Measurements from ENCODE around the gene ESYT2. TPM values are rescaled to one million over a fixed set of nuclear protein-coding genes. Genes with fewer than 3 reads are reported as not detected.

ESYT2 gene
- total RNA-seq, 2 experiments from 2014 or later: 116 to 124 TPM

- no peak for DNase-seq
- no peaks in the 10 kb centered on the region for H3K27me3 Mint-ChIP-seq
- H3K9me3 Mint-ChIP-seq: no peaks in the 10 kb centered on the region
- H3K36me3 Mint-ChIP-seq (ENCODE audit: low read depth): peaks cover 72% of the 10 kb centered on the region
- POLR2A ChIA-PET: no interaction called here
- H3K4me3 Mint-ChIP-seq: no peak overlapping the region
- CTCF ChIA-PET: interaction anchor here (0.7 to 1.5 kb wide), 2 partner anchors 8 to 48 kb away, joined by 3 to 5 read pairs; no protein-coding TSS in a partner anchor
- no peak overlapping the region for H3K27ac Mint-ChIP-seq
- peaks cover 9% of the 10 kb centered on the region for H3K4me1 Mint-ChIP-seq
These were observed 67.4 kb downstream of the ESYT2 start for GRCh38 chr7:158761945-158762344.

GRCh38 chr7:158760936-158761335, 68.4 kb downstream of the ESYT2 start:
- POLR2A ChIA-PET: no interaction called here
- Mint-ChIP-seq H3K9me3 (no peaks in the 10 kb centered on the region), H3K4me1 (peaks cover 3% of the 10 kb centered on the region), H3K27ac (peak overlapping the region; percentile 43), H3K27me3 (no peaks in the 10 kb centered on the region), H3K36me3 (ENCODE audit: low read depth) (peaks cover 71% of the 10 kb centered on the region), H3K4me3 (no peak overlapping the region)
- no peak for DNase-seq
- CTCF ChIA-PET: interaction anchor here (1.5 kb wide), 1 partner anchor 7 kb away, joined by 5 read pairs; no protein-coding TSS in a partner anchor

GRCh38 chr7:158760445-158760764, 68.9 kb downstream of the ESYT2 start:
- no peaks in the 10 kb centered on the region for H3K27me3 Mint-ChIP-seq
- POLR2A ChIA-PET: no interaction called here

GRCh38 chr7:158759749-158760444, 69.4 kb downstream of the ESYT2 start:
- Mint-ChIP-seq H3K27ac (no peak overlapping the region), H3K27me3 (no peaks in the 10 kb centered on the region), H3K36me3 (ENCODE audit: low read depth) (peaks cover 70% of the 10 kb centered on the region), H3K4me1 (peaks cover 3% of the 10 kb centered on the region), H3K9me3 (no peaks in the 10 kb centered on the region), H3K4me3 (no peak overlapping the region)
- no peak for DNase-seq
- CTCF ChIA-PET: interaction anchor here (1.3 kb wide), 1 partner anchor 216 kb away, joined by 3 read pairs; no protein-coding TSS in a partner anchor
- POLR2A ChIA-PET: no interaction called here

More at GRCh38 chr7:158760445-158760764, 68.9 kb downstream of the ESYT2 start:
- no peak for DNase-seq
- H3K27ac Mint-ChIP-seq: peak overlapping the region; percentile 38
- no peaks in the 10 kb centered on the region for H3K9me3 Mint-ChIP-seq
- peaks cover 71% of the 10 kb centered on the region for H3K36me3 Mint-ChIP-seq (ENCODE audit: low read depth)
- no peak overlapping the region for H3K4me3 Mint-ChIP-seq
- H3K4me1 Mint-ChIP-seq: peaks cover 3% of the 10 kb centered on the region
- CTCF ChIA-PET: no interaction called here

GRCh38 chr7:158759245-158759614, 70.1 kb downstream of the ESYT2 start:
- Mint-ChIP-seq H3K27me3 (no peaks in the 10 kb centered on the region), H3K36me3 (ENCODE audit: low read depth) (peaks cover 68% of the 10 kb centered on the region), H3K27ac (no peak overlapping the region), H3K4me3 (no peak overlapping the region), H3K4me1 (peaks cover 3% of the 10 kb centered on the region), H3K9me3 (no peaks in the 10 kb centered on the region)
- ChIA-PET POLR2A (no interaction called here), CTCF (interaction anchor here (1.3 kb wide), 1 partner anchor 217 kb away, joined by 3 read pairs; no protein-coding TSS in a partner anchor)
- DNase-seq: no peak

GRCh38 chr7:158758586-158759244, 70.6 kb downstream of the ESYT2 start:
- Mint-ChIP-seq H3K9me3 (no peaks in the 10 kb centered on the region), H3K36me3 (ENCODE audit: low read depth) (peaks cover 66% of the 10 kb centered on the region), H3K4me1 (peaks cover 3% of the 10 kb centered on the region), H3K27ac (no peak overlapping the region), H3K4me3 (no peak overlapping the region), H3K27me3 (no peaks in the 10 kb centered on the region)
- POLR2A ChIA-PET: no interaction called here
- DNase-seq: no peak
- CTCF ChIA-PET: interaction anchor here (1.3 kb wide), 1 partner anchor 217 kb away, joined by 3 read pairs; no protein-coding TSS in a partner anchor

GRCh38 chr7:158757404-158757989, 71.8 kb downstream of the ESYT2 start:
- peaks cover 67% of the 10 kb centered on the region for H3K36me3 Mint-ChIP-seq (ENCODE audit: low read depth)

GRCh38 chr7:158754746-158755444, 74.4 kb downstream of the ESYT2 start:
- Mint-ChIP-seq H3K4me1 (peaks cover 3% of the 10 kb centered on the region), H3K36me3 (ENCODE audit: low read depth) (peaks cover 46% of the 10 kb centered on the region), H3K9me3 (no peaks in the 10 kb centered on the region), H3K27ac (no peak overlapping the region), H3K27me3 (no peaks in the 10 kb centered on the region), H3K4me3 (no peak overlapping the region)
- ChIA-PET CTCF (interaction anchor here (1.0 to 1.3 kb wide), 2 partner anchors 13 to 16 kb away, joined by 3 read pairs; no protein-coding TSS in a partner anchor), POLR2A (no interaction called here)
- DNase-seq: no peak

More at GRCh38 chr7:158757404-158757989, 71.8 kb downstream of the ESYT2 start:
- Mint-ChIP-seq H3K27ac (no peak overlapping the region), H3K9me3 (no peaks in the 10 kb centered on the region), H3K4me3 (no peak overlapping the region), H3K27me3 (no peaks in the 10 kb centered on the region), H3K4me1 (peaks cover 3% of the 10 kb centered on the region)
- CTCF ChIA-PET: no interaction called here
- POLR2A ChIA-PET: interaction anchor here (0.6 kb wide), 1 partner anchor 170 kb away, joined by 3 read pairs; the partner anchor contains the start of gene PTPRN2
- no peak for DNase-seq

- DNase-seq: no peak
- peaks cover 43% of the 10 kb centered on the region for H3K36me3 Mint-ChIP-seq (ENCODE audit: low read depth)
- CTCF ChIA-PET: interaction anchor here (0.9 to 1.3 kb wide), 5 partner anchors 8 to 63 kb away, joined by 3 to 5 read pairs (median 4); no protein-coding TSS in a partner anchor
- H3K9me3 Mint-ChIP-seq: no peaks in the 10 kb centered on the region
- POLR2A ChIA-PET: no interaction called here
- H3K4me1 Mint-ChIP-seq: peaks cover 3% of the 10 kb centered on the region
- H3K27ac Mint-ChIP-seq: peak overlapping the region; percentile 31
- H3K27me3 Mint-ChIP-seq: no peaks in the 10 kb centered on the region
- no peak overlapping the region for H3K4me3 Mint-ChIP-seq
These were observed 75.4 kb downstream of the ESYT2 start for GRCh38 chr7:158753900-158754299.

- Mint-ChIP-seq H3K4me3 (no peak overlapping the region), H3K36me3 (ENCODE audit: low read depth) (peaks cover 35% of the 10 kb centered on the region), H3K4me1 (peaks cover 3% of the 10 kb centered on the region), H3K9me3 (no peaks in the 10 kb centered on the region), H3K27ac (no peak overlapping the region), H3K27me3 (no peaks in the 10 kb centered on the region)
- ChIA-PET CTCF (interaction anchor here (1.3 to 1.7 kb wide), 2 partner anchors 9 to 15 kb away, joined by 3 to 4 read pairs; no protein-coding TSS in a partner anchor), POLR2A (no interaction called here)
- DNase-seq: no peak
These were observed 77.6 kb downstream of the ESYT2 start for GRCh38 chr7:158751751-158752150.

GRCh38 chr7:158751199-158751598, 78.1 kb downstream of the ESYT2 start:
- no peaks in the 10 kb centered on the region for H3K9me3 Mint-ChIP-seq
- H3K4me1 Mint-ChIP-seq: peaks cover 2% of the 10 kb centered on the region
- H3K27me3 Mint-ChIP-seq: no peaks in the 10 kb centered on the region
- ChIA-PET CTCF (interaction anchor here (1.3 kb wide), 1 partner anchor 16 kb away, joined by 3 read pairs; no protein-coding TSS in a partner anchor), POLR2A (no interaction called here)
- H3K4me3 Mint-ChIP-seq: no peak overlapping the region
- H3K27ac Mint-ChIP-seq: no peak overlapping the region
- DNase-seq: no peak
- H3K36me3 Mint-ChIP-seq (ENCODE audit: low read depth): peaks cover 36% of the 10 kb centered on the region

- H3K36me3 Mint-ChIP-seq (ENCODE audit: low read depth): peaks cover 38% of the 10 kb centered on the region
- DNase-seq: no peak
- H3K27me3 Mint-ChIP-seq: no peaks in the 10 kb centered on the region
- no peaks in the 10 kb centered on the region for H3K9me3 Mint-ChIP-seq
- POLR2A ChIA-PET: no interaction called here
- no peak overlapping the region for H3K27ac Mint-ChIP-seq
- no peak overlapping the region for H3K4me3 Mint-ChIP-seq
- H3K4me1 Mint-ChIP-seq: no peaks in the 10 kb centered on the region
- CTCF ChIA-PET: interaction anchor here (1.2 to 1.3 kb wide), 2 partner anchors 16 to 45 kb away, joined by 3 read pairs; no protein-coding TSS in a partner anchor
These were observed 78.6 kb downstream of the ESYT2 start for GRCh38 chr7:158750702-158751101.

Measured in activated CD4-positive, alpha-beta T cell treated with anti-CD3 and anti-CD28 coated beads, Interleukin-2, amount 10 ng/mL, durations not matched to agents 7 days and 5 days (primary cell).